ENCODE data around the gene LIN9. TPM values are rescaled to one million over a fixed set of nuclear protein-coding genes. Genes with fewer than 3 reads are reported as not detected.

The LIN9 gene
- total and polyA plus RNA-seq, 7 donors, result 1.1 to 2.6 (median 1.6) TPM

DNA sequence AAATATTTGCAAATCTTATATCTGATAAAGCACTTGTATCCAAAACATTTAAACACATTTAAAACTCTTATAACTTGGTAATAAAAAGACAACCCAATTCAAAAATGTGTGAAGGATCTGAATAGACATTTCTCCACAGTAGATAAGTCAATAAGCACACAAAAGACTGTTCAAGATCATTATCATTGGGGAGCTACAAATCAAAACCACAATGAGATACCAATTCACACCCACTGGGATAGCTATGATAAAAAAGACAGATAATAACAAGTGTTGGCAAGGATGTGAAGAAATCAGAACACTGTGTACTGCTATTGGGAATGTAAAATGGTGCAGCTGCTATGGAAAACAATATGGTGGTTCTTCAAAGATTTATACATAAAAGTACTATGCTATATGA is 5.1 kb upstream of the LIN9 start:
- H3K4me3 ChIP-seq, result no peak overlapping the region
- TF ChIP-seq CTCF (IDR thresholded peaks at IDR 0.05), result no peak
- intact Hi-C loops (cut with DNase I), result loop anchor here in 1 of 2 donors (5.0 kb wide), 1 partner anchor 43 kb away; no protein-coding TSS in a partner anchor
- H3K4me1 ChIP-seq, result peaks cover 7% of the 10 kb centered on the region
- no peaks in the 10 kb centered on the region for H3K36me3 ChIP-seq (ENCODE audit: insufficient read depth in 1 of 2, low read depth in 1 of 2)
- H3K9me3 ChIP-seq, result no peaks in the 10 kb centered on the region
- ATAC-seq (no peak), DNase-seq (no peak)
- H3K27ac ChIP-seq, result no peak overlapping the region
- H3K27me3 ChIP-seq (ENCODE audit: insufficient read depth in 3 of 3, low read length in 2 of 3), result no peaks in the 10 kb centered on the region

DNA sequence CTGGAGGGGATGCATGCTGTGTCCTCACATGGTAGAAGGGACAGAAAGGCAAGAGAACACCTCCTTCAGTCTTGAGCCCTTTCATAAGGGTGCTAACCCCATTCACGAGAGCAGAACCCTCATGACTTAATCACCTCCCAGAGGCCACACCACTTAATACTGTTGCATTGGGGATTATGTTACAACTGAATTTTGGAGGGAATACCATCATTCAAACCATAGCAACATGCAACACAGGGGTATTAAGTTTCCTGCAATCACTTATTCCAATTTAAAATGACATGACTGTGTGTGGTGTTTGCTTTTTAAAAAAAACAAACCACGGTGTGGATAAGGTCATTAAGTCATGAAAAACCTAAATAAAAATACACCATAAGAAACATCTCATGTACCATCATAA is 3.1 kb upstream of the LIN9 start:
- intact Hi-C loops (cut with DNase I), result loop anchor here in 1 of 2 donors (5.0 kb wide), 1 partner anchor 45 kb away; no protein-coding TSS in a partner anchor
- Histone ChIP-seq H3K9me3 (no peaks in the 10 kb centered on the region), H3K27ac (no peak overlapping the region), H3K4me1 (peaks cover 7% of the 10 kb centered on the region), H3K4me3 (no peak overlapping the region), H3K36me3 (ENCODE audit: insufficient read depth in 1 of 2, low read depth in 1 of 2) (no peaks in the 10 kb centered on the region), H3K27me3 (ENCODE audit: insufficient read depth in 3 of 3, low read length in 2 of 3) (no peaks in the 10 kb centered on the region)
- WGBS, 3 donors, result 69 to 76% (median 72%) methylated on average over 2 of the region's 2 CpGs
- DNase-seq (no peak), ATAC-seq (no peak)
- no peak for TF ChIP-seq CTCF (IDR thresholded peaks at IDR 0.05)

GRCh38 chr1:226311376-226311775 is 2.4 kb upstream of the LIN9 start:
- no peak overlapping the region for H3K27ac ChIP-seq
- H3K36me3 ChIP-seq (ENCODE audit: insufficient read depth in 1 of 2, low read depth in 1 of 2), result no peaks in the 10 kb centered on the region
- no peaks in the 10 kb centered on the region for H3K9me3 ChIP-seq
- intact Hi-C loops (cut with DNase I), result loop anchor here in 1 of 2 donors (5.0 kb wide), 1 partner anchor 46 kb away; no protein-coding TSS in a partner anchor
- ATAC-seq (no peak), DNase-seq (no peak)
- TF ChIP-seq CTCF (IDR thresholded peaks at IDR 0.05), result no peak
- no peaks in the 10 kb centered on the region for H3K27me3 ChIP-seq (ENCODE audit: insufficient read depth in 3 of 3, low read length in 2 of 3)
- H3K4me3 ChIP-seq, result no peak overlapping the region
- WGBS, 3 donors, result 97 to 98% (median 98%) methylated on average over 7 of the region's 7 CpGs
- H3K4me1 ChIP-seq, result peaks cover 7% of the 10 kb centered on the region

DNA sequence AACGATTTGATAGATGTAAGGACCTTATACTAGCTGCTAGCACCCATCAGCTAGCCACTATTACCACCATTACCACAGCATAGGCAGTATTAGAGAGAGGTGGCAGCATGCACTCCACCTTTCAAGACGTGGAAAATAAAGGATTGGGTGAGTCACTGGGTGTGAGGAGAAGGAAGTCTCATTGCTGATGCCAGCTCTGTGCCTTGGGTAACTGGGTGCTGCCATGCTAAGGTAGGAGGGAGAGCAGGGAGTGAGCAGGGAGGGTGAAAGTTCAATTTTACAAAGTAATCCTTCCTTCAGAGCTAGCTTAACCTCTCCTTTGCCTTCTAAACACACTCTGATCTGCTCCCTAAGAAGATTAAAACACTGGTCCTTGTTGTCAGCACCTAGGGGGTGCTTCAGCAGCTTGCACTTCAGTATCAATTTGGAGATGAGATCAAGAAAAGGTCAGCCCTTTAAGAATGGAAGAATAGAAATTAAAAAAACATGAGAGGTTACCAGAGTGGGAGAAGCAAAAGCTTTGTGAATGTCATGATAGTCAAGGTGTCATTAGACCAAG is 1.8 kb upstream of the LIN9 start:
- Histone ChIP-seq H3K4me3 (no peak overlapping the region), H3K36me3 (ENCODE audit: insufficient read depth in 1 of 2, low read depth in 1 of 2) (no peaks in the 10 kb centered on the region), H3K27me3 (ENCODE audit: insufficient read depth in 3 of 3, low read length in 2 of 3) (no peaks in the 10 kb centered on the region), H3K9me3 (no peaks in the 10 kb centered on the region), H3K4me1 (peaks cover 7% of the 10 kb centered on the region), H3K27ac (no peak overlapping the region)
- no peak for TF ChIP-seq CTCF (IDR thresholded peaks at IDR 0.05)
- 87 to 88% (median 88%) methylated on average over 2 of the region's 2 CpGs for WGBS, 3 donors
- DNase-seq (no peak), ATAC-seq (no peak)
- intact Hi-C loops (cut with DNase I), result loop anchor here in 1 of 2 donors (5.0 kb wide), 1 partner anchor 47 kb away; no protein-coding TSS in a partner anchor

DNA sequence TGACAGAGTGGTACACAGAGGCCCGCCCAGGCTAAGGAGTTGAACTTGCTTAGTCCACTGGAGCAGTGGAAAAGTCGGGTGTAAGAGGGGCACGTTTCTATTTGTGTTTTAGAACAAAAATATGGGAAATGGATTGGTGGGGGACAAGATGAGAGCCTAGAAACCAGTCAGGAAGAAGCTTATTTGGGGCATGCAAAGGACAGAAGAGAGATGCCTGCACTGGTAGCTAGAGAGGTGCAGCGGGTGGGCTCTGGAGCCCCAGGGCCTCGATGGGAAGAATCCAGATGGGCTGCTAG is 1.2 kb upstream of the LIN9 start:
- Histone ChIP-seq H3K4me1 (peaks cover 7% of the 10 kb centered on the region), H3K27me3 (ENCODE audit: insufficient read depth in 3 of 3, low read length in 2 of 3) (no peaks in the 10 kb centered on the region), H3K36me3 (ENCODE audit: insufficient read depth in 1 of 2, low read depth in 1 of 2) (no peaks in the 10 kb centered on the region), H3K27ac (no peak overlapping the region), H3K9me3 (no peaks in the 10 kb centered on the region), H3K4me3 (peak overlapping the region; percentile 97)
- 86 to 87% (median 86%) methylated on average over 5 of the region's 5 CpGs for WGBS, 3 donors
- DNase-seq, result no peak
- intact Hi-C loops (cut with DNase I), result loop anchor here in 1 of 2 donors (5.0 kb wide), 1 partner anchor 47 kb away; no protein-coding TSS in a partner anchor
- TF ChIP-seq CTCF (IDR thresholded peaks at IDR 0.05), result no peak
- no peak for ATAC-seq
